Testis (tissue), 3 donors: ENCODE data around the gene LRG1. TPM values are rescaled to one million over a fixed set of nuclear protein-coding genes. Genes with fewer than 3 reads are reported as not detected.
"Not testable (repeated sequence)": the region's sequence is repeated elsewhere in the genome, so short reads cannot be mapped to it uniquely, and the experiment has no call there.

Experiments
- DNase-seq: peaks from one replicate; pipeline ENCODE4 v3.0.0-alpha.2; 2019
- H3K27ac ChIP-seq, 2 donors: fragments of 200-600 bp; sonication (generic); one replicate each; pipeline ENCODE4 v1.5.1; 2019
- H3K27me3 ChIP-seq: fragments of 200-600 bp; sonication (generic); one replicate; pipeline ENCODE4 v1.5.1; 2019
- H3K36me3 ChIP-seq: fragments of 200-600 bp; sonication (generic); one replicate; pipeline ENCODE4 v1.5.1; 2017; ENCODE audit warnings: low read depth; ENCODE audit errors: missing control alignments
- H3K4me1 ChIP-seq: fragments of 200-600 bp; sonication (generic); one replicate; pipeline ENCODE4 v1.5.1; 2019
- H3K4me3 ChIP-seq, 2 donors: fragments of 200-600 bp; sonication (generic); one replicate each; pipeline ENCODE4 v1.5.1; 2017 to 2019
- H3K9me3 ChIP-seq: fragments of 200-600 bp; sonication (generic); one replicate; pipeline ENCODE4 v1.5.1; 2017
- POLR2A ChIP-seq: fragments of 450-650 bp; IDR thresholded peaks from one replicate; pipeline ENCODE4 v1.6.1; 2017; ENCODE audit warnings: antibody characterized with exemption, mild to moderate bottlenecking, moderate library complexity
- WGBS, 2 donors: methylation state at CpG; one replicate each; pipeline ENCODE4 v1.1.5; 2018; 5-methylcytosine and 5-hydroxymethylcytosine counted together
- intact Hi-C: fragments of 100-400 bp; cut with DNase I; formaldehyde crosslinking; loops from one replicate; pipeline ENCODE4 v1.15.1; 2023; ENCODE audit warnings: low total_unique reads
- polyA plus RNA-seq: library from polyadenylated mRNA; stranded (reverse); fragments of 350-450 nt; fragmentation: Illumina TruSeq; extraction: RNeasy Lipid Tissue Mini Kit (QIAGEN cat#74804); gene quantifications from one replicate; pipeline ENCODE4 v1.2.3, GENCODE V29; 2014; ENCODE audit warnings: low read depth, low replicate concordance; ENCODE audit not compliant: insufficient read depth
- total RNA-seq, 2 donors: library from RNA; depleted of rRNA; stranded (reverse); fragments of >200 nt; gene quantifications; one replicate each; pipeline ENCODE4 v1.2.3, GENCODE V29; 2016
- TF ChIP-seq, protein P1 (sequence below), 3 experiments: fragments of 450-650 bp in 2 of 3; fragments of 200-600 bp in 1 of 3; sonication (generic) in 1 of 3; IDR thresholded peaks; one replicate each; pipeline ENCODE4 v1.5.1; 2016 to 2019; ENCODE audit warnings: antibody characterized with exemption in 3 of 3, mild to moderate bottlenecking in 2 of 3, moderate library complexity in 1 of 3

Gene LRG1
- total and polyA plus RNA-seq, 3 donors from 2014 or later, result 0.24 to 0.58 (median 0.25) TPM

DNA sequence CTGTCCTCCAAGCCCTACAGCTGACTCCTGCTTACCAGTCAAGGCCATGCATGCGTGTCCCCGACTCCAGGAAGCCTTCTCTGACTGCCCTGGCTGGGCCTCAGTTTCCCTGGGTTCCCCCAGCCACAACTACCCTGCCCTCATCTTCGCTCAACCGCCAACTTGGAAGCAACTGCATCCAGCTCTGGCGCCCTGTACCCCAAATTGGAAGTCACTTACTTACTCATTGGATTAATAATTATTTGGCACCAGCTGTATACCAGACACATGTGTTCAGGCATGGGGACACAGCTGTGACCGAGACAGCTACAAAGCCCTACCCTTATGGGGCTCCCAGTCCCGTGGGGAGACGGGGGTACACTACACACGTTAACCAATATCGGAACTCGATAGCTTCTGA lies 30.6 kb upstream of the LRG1 start:
- H3K9me3 ChIP-seq, result no peaks in the 10 kb centered on the region
- no peak for TF ChIP-seq POLR2A
- TF ChIP-seq, protein P1, sequence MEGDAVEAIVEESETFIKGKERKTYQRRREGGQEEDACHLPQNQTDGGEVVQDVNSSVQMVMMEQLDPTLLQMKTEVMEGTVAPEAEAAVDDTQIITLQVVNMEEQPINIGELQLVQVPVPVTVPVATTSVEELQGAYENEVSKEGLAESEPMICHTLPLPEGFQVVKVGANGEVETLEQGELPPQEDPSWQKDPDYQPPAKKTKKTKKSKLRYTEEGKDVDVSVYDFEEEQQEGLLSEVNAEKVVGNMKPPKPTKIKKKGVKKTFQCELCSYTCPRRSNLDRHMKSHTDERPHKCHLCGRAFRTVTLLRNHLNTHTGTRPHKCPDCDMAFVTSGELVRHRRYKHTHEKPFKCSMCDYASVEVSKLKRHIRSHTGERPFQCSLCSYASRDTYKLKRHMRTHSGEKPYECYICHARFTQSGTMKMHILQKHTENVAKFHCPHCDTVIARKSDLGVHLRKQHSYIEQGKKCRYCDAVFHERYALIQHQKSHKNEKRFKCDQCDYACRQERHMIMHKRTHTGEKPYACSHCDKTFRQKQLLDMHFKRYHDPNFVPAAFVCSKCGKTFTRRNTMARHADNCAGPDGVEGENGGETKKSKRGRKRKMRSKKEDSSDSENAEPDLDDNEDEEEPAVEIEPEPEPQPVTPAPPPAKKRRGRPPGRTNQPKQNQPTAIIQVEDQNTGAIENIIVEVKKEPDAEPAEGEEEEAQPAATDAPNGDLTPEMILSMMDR (IDR thresholded peaks at IDR 0.05), result no peak
- WGBS, 2 donors, result 84 to 88% methylated on average over 11 of the region's 11 CpGs
- no peak overlapping the region for H3K27ac ChIP-seq
- no peak for DNase-seq
- H3K4me1 ChIP-seq, result peaks cover 6% of the 10 kb centered on the region
- intact Hi-C loops, result no loop called here
- no peaks in the 10 kb centered on the region for H3K36me3 ChIP-seq
- H3K27me3 ChIP-seq, result no peaks in the 10 kb centered on the region
- H3K4me3 ChIP-seq, result no peak overlapping the region

DNA sequence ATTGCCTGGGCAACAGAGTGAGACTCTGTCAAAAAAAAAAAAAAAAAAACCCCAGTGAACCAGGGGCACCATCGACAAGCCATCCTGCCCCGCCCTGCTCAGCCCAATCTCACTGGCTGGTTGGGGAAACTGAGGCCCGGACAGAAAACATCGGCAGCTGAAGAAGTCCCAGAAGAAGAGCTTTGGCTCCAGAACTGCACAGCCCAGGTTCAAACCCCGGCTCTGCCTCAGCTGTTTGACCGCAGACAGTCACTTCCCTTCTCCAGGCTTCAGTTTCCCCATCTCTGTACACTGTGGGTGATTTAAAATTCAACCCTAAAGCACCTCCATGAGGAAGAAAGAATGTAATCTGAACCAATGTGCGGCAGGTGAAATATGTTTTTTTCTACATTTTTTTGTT lies 29.1 kb upstream of the LRG1 start:
- WGBS, 2 donors, result 80 to 89% methylated on average over 7 of the region's 7 CpGs
- no peak for DNase-seq
- TF ChIP-seq, protein P1 (IDR thresholded peaks at IDR 0.05), result no peak
- no peak for TF ChIP-seq POLR2A
- Histone ChIP-seq H3K36me3 (no peaks in the 10 kb centered on the region), H3K27me3 (no peaks in the 10 kb centered on the region), H3K27ac (no peak overlapping the region), H3K4me3 (no peak overlapping the region), H3K4me1 (no peaks in the 10 kb centered on the region), H3K9me3 (no peaks in the 10 kb centered on the region)
- intact Hi-C loops, result no loop called here

DNA sequence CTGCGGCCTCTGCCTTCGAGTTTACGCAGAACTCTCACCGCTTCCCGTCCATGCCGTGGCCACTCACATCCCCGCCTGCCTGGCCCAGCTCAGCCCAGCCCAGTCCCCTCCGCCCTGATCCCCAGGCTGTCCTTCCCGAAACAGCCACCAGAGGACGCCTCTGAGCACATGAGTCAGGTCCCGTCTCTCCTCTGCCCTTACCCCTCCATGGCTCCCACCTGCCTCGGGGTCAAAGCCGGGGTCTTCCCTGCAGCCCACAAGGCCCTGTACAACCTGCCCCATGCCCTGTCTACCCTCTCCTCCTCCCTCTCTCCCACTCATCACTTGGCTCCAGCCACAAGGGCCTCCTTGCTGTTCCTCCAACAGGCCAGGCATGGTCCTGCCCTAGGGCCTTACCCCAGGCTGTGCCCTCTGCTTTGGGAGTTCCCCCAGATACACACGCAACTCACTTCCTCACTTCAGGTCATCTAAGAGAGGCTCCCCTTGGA lies 27.8 kb upstream of the LRG1 start:
- no peaks in the 10 kb centered on the region for H3K9me3 ChIP-seq
- intact Hi-C loops, result no loop called here
- H3K27ac ChIP-seq, result no peak overlapping the region
- H3K27me3 ChIP-seq, result no peaks in the 10 kb centered on the region
- DNase-seq, result peak; percentile 74
- no peaks in the 10 kb centered on the region for H3K4me1 ChIP-seq
- no peaks in the 10 kb centered on the region for H3K36me3 ChIP-seq
- TF ChIP-seq, protein P1 (IDR thresholded peaks at IDR 0.05), result peak; percentile 37 to 80 (median 73)
- TF ChIP-seq POLR2A, result no peak
- 39 to 49% methylated on average over 14 of the region's 14 CpGs for WGBS, 2 donors
- H3K4me3 ChIP-seq, result no peak overlapping the region

DNA sequence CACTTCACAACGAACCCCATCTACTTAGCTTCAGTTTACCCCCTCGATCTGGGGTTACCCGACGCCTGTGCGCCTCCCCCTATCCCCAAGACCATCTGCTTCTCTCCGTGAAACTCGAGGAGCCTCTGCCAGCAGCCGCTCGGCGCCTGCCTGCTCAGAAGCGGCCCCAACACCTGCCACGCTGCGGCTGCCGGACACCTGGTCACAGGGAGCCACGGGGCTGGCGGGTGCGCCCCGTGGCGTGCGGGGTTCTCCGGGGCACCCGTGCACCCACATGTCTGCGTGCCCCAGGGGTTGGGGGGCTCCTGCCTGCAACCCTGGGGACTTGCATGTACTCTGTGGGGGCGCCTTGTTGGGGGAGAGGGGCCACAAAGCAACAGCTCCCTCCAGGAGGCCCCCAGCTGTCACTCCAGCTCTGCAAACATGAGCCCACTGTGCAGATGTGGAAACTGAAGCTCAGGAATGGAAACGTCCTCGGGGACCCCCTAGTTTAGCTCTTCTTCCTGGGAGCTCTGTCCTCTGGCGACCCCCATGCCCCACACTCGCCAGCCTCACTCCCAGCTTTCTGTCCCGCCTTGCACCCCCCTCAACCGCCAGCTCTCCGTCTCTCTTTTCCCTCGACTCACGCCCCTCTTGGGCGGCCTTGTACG lies 26.7 kb upstream of the LRG1 start:
- intact Hi-C loops, result no loop called here
- no peaks in the 10 kb centered on the region for H3K36me3 ChIP-seq
- H3K9me3 ChIP-seq, result no peaks in the 10 kb centered on the region
- no peak for TF ChIP-seq POLR2A
- TF ChIP-seq, protein P1 (IDR thresholded peaks at IDR 0.05), result no peak
- H3K27ac ChIP-seq, result no peak overlapping the region
- H3K4me3 ChIP-seq, result no peak overlapping the region
- H3K4me1 ChIP-seq, result no peaks in the 10 kb centered on the region
- H3K27me3 ChIP-seq, result no peaks in the 10 kb centered on the region
- no peak for DNase-seq
- WGBS, 2 donors, result 54 to 76% methylated on average over 34 to 35 of the region's 35 CpGs

DNA sequence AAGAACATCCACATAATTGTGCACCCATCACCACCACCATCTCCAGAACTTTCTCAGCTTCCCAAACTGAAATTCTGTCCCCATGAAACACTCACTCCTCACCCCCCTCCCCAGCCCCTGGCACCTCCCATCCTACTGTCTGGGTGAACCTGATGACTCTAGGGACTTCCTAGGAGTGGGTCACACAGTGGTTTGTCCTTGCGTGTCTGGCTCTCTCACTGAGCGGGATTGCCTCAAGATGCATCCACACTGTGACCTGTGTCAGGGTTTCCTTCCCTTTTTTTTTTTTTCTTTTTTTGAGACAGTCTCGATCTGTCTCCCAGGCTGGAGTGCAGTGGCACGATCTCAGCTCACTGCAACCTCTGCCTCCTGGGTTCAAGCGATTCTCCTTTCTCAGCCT lies 23.7 kb upstream of the LRG1 start:
- H3K4me1 ChIP-seq, H3K9me3 ChIP-seq, H3K36me3 ChIP-seq, H3K27me3 ChIP-seq, intact Hi-C loops, H3K27ac ChIP-seq, H3K4me3 ChIP-seq, DNase-seq: not testable (repeated sequence)
- WGBS, 2 donors, result 84 to 87% methylated on average over 5 of the region's 5 CpGs

DNA sequence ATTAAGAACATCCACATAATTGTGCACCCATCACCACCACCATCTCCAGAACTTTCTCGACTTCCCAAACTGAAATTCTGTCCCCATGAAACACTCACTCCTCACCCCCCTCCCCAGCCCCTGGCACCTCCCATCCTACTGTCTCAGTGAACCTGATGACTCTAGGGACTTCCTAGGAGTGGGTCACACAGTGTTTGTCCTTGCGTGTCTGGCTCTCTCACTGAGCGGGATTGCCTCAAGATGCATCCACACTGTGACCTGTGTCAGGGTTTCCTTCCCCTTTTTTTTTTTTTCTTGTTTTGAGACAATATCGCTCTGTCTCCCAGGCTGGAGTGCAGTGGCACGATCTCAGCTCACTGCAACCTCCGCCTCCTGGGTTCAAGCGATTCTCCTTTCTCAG lies 22.2 kb upstream of the LRG1 start:
- WGBS, 2 donors, result 85 to 91% methylated on average over 6 to 7 of the region's 7 CpGs
- DNase-seq, intact Hi-C loops, H3K27ac ChIP-seq, H3K27me3 ChIP-seq, H3K9me3 ChIP-seq, H3K36me3 ChIP-seq, H3K4me1 ChIP-seq, H3K4me3 ChIP-seq: not testable (repeated sequence)
